SW480 (cell line): Measurements from ENCODE around the gene NABP1.
"Not testable (repeated sequence)": the region's sequence is repeated elsewhere in the genome, so short reads cannot be mapped to it uniquely, and the experiment has no call there.

Source experiments
- DNase-seq: peaks from one replicate; pipeline ENCODE4 v3.0.0-alpha.2; 2016; ENCODE audit warnings: low spot score

The NABP1 gene

GRCh38 chr2:191677646-191678436, at the start of gene NABP1:
Gene NABP1 (plus strand): TSS chr2:191678136. CDS start chr2:191678615, 479 bp downstream.
- DNase-seq, result peak; percentile 96

- DNase-seq, result no peak
Measured at GRCh38 chr2:191629001-191629453, 48.9 kb upstream of the NABP1 start.

- no peak for DNase-seq
Measured at GRCh38 chr2:191629976-191630712, 47.8 kb upstream of the NABP1 start.

- DNase-seq, result no peak
Measured at GRCh38 chr2:191631754-191632153, 46.2 kb upstream of the NABP1 start.

- no peak for DNase-seq
Measured at GRCh38 chr2:191632426-191632825, 45.5 kb upstream of the NABP1 start.

- no peak for DNase-seq
Measured at GRCh38 chr2:191634791-191635190, 43.1 kb upstream of the NABP1 start.

GRCh38 chr2:191635333-191636234, 42.4 kb upstream of the NABP1 start:
- DNase-seq, result peak; percentile 85

- peak; percentile 92 for DNase-seq
Measured at GRCh38 chr2:191636235-191636543, 41.7 kb upstream of the NABP1 start.

GRCh38 chr2:191636586-191636985, 41.4 kb upstream of the NABP1 start:
- DNase-seq, result peak; percentile 9

- DNase-seq, result peak; percentile 88
Measured at GRCh38 chr2:191637182-191638078, 40.5 kb upstream of the NABP1 start.

GRCh38 chr2:191638079-191638801, 39.7 kb upstream of the NABP1 start:
- peak; percentile 49 for DNase-seq

GRCh38 chr2:191638802-191639172, 39.1 kb upstream of the NABP1 start:
- DNase-seq, result no peak

GRCh38 chr2:191641609-191642008, 36.3 kb upstream of the NABP1 start:
- no peak for DNase-seq

- no peak for DNase-seq
Measured at GRCh38 chr2:191642541-191642940, 35.4 kb upstream of the NABP1 start.

- no peak for DNase-seq
Measured at GRCh38 chr2:191643429-191643828, 34.5 kb upstream of the NABP1 start.

- not testable (repeated sequence) for DNase-seq
Measured at GRCh38 chr2:191644613-191645012, 33.3 kb upstream of the NABP1 start.

- no peak for DNase-seq
Measured at GRCh38 chr2:191645032-191645431, 32.9 kb upstream of the NABP1 start.

- no peak for DNase-seq
Measured at GRCh38 chr2:191645434-191646162, 32.3 kb upstream of the NABP1 start.

- DNase-seq, result no peak
Measured at GRCh38 chr2:191646163-191646902, 31.6 kb upstream of the NABP1 start.
